Vagina (tissue), 2 donors: Measurements from ENCODE around the gene KCTD4.

Experiments used
- POLR2A ChIP-seq, 2 donors: fragments of 450-650 bp; IDR thresholded peaks; one replicate each; pipeline ENCODE4 v1.6.1; 2017; ENCODE audit warnings: antibody characterized with exemption in 2 of 2, mild to moderate bottlenecking in 2 of 2, moderate library complexity in 2 of 2
- POLR2AphosphoS5 ChIP-seq, 2 donors: sonication (generic); formaldehyde crosslinking; IDR thresholded peaks; one replicate each; pipeline ENCODE4 v1.9.0; 2017; ENCODE audit warnings: antibody characterized with exemption in 2 of 2, mild to moderate bottlenecking in 2 of 2, low read depth in 1 of 2; ENCODE audit not compliant: insufficient read depth in 1 of 2
- TF ChIP-seq, protein P1 (sequence below), 3 experiments: fragments of 450-650 bp in 2 of 3; fragments of 200-600 bp in 1 of 3; sonication (generic) in 1 of 3; IDR thresholded peaks; one replicate each; pipeline ENCODE4 v1.5.1; 2017 to 2019; ENCODE audit warnings: antibody characterized with exemption in 3 of 3, mild to moderate bottlenecking in 2 of 3, moderate library complexity in 2 of 3

DNA sequence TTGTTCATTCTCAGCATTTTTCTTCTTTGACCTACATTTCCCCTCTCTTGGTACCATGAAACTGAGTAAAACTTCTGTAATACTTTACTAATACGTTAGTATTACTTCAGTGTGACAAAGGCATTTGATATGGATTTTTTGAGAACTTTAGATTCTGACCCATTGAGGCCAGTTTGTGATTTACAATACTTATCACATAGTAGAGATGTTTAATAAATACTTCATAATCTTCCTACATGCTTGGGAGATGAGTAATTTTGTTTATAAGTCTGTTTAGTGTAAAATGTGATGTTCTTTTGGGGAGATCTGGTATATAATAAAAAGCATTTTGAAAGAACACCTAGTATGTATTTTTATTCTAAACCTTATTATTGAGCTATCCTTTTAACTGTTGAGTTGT, 50.9 kb downstream of the KCTD4 start:
- no peak for TF ChIP-seq POLR2A (IDR thresholded peaks at IDR 0.05)
- TF ChIP-seq, protein P1, sequence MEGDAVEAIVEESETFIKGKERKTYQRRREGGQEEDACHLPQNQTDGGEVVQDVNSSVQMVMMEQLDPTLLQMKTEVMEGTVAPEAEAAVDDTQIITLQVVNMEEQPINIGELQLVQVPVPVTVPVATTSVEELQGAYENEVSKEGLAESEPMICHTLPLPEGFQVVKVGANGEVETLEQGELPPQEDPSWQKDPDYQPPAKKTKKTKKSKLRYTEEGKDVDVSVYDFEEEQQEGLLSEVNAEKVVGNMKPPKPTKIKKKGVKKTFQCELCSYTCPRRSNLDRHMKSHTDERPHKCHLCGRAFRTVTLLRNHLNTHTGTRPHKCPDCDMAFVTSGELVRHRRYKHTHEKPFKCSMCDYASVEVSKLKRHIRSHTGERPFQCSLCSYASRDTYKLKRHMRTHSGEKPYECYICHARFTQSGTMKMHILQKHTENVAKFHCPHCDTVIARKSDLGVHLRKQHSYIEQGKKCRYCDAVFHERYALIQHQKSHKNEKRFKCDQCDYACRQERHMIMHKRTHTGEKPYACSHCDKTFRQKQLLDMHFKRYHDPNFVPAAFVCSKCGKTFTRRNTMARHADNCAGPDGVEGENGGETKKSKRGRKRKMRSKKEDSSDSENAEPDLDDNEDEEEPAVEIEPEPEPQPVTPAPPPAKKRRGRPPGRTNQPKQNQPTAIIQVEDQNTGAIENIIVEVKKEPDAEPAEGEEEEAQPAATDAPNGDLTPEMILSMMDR (IDR thresholded peaks at IDR 0.05) = no peak
- TF ChIP-seq POLR2AphosphoS5 (IDR thresholded peaks at IDR 0.05; ENCODE audit: insufficient read depth in 1 of 2, low read depth in 1 of 2) = no peak
